ENCODE measurements around the gene TEX13A. TPM values are rescaled to one million over a fixed set of nuclear protein-coding genes. Genes with fewer than 3 reads are reported as not detected.

TEX13A gene
- polyA plus RNA-seq (2013, experiment 1 of 2) = not detected
- not detected for polyA plus RNA-seq (2013, experiment 2 of 2)

GRCh38 chrX:105220636-105221035, at the start of gene TEX13A:
Gene TEX13A, minus strand, starts transcription at chrX:105220694. Its CDS starts 297 bp downstream, at chrX:105220397.
- no peak within 1 kb of the TSS for H2BK15ac ChIP-seq (ENCODE audit: low read length)
- no CpG with 5 or more reads among the region's 7 CpGs for WGBS, 2 donors (ENCODE audit: extremely low coverage in 2 of 2, insufficient read length in 2 of 2, insufficient replicate concordance in 1 of 2)
- no peak within 1 kb of the TSS for H2BK5ac ChIP-seq (ENCODE audit: low read length)
- no peak within 1 kb of the TSS for H3K9ac ChIP-seq (ENCODE audit: low read depth, low read length, poor library complexity)
- H3K27me3 ChIP-seq (ENCODE audit: control insufficient read depth in 3 of 3, insufficient read depth in 3 of 3, low read depth in 1 of 3, low read length in 3 of 3) = no peaks in the 10 kb centered on the region
- no peak within 1 kb of the TSS for H3K27ac ChIP-seq (replicated peaks; ENCODE audit: low read length)
- H4K91ac ChIP-seq (ENCODE audit: low read depth, low read length, poor library complexity) = no peak within 1 kb of the TSS
- H3K4ac ChIP-seq (ENCODE audit: low read length) = no peak within 1 kb of the TSS
- no peak within 1 kb of the TSS for H3K18ac ChIP-seq (ENCODE audit: low read length)
- no peak within 1 kb of the TSS for H2AFZ ChIP-seq (ENCODE audit: low read length)
- no peaks in the 10 kb centered on the region for H3K36me3 ChIP-seq (replicated peaks in 1 of 2; ENCODE audit: control insufficient read depth in 2 of 2, insufficient read depth in 2 of 2, low read length in 2 of 2)
- H3K79me1 ChIP-seq (ENCODE audit: low read depth, low read length) = no peaks in the 10 kb centered on the region
- H3K23ac ChIP-seq (ENCODE audit: low read depth, low read length, poor library complexity) = no peak within 1 kb of the TSS
- H3K4me2 ChIP-seq (ENCODE audit: insufficient read depth, low read length, poor library complexity, severe bottlenecking) = no peak within 1 kb of the TSS
- no peak within 1 kb of the TSS for H2BK12ac ChIP-seq (ENCODE audit: low read length)
- H2BK120ac ChIP-seq (ENCODE audit: low read depth, low read length) = no peak within 1 kb of the TSS
- H3K14ac ChIP-seq (ENCODE audit: low read length) = no peak within 1 kb of the TSS
- no peaks in the 10 kb centered on the region for H3K9me3 ChIP-seq (replicated peaks in 1 of 2; ENCODE audit: control insufficient read depth in 2 of 2, insufficient read depth in 1 of 2, low read depth in 1 of 2, low read length in 2 of 2)
- no peak for DNase-seq (ENCODE audit: low spot score)
- no peak within 1 kb of the TSS for H3K4me3 ChIP-seq (ENCODE audit: low read length in 2 of 2)
- H2AK5ac ChIP-seq (ENCODE audit: low read depth, low read length) = no peak within 1 kb of the TSS
- no peak within 1 kb of the TSS for H4K8ac ChIP-seq (ENCODE audit: low read depth, low read length)
- H3K4me1 ChIP-seq (ENCODE audit: control insufficient read depth in 2 of 2, insufficient read depth in 1 of 2, low read depth in 1 of 2, low read length in 2 of 2) = no peaks in the 10 kb centered on the region

GRCh38 chrX:105269386-105269785, 48.9 kb upstream of the TEX13A start:
- Histone ChIP-seq H4K91ac (ENCODE audit: low read depth, low read length, poor library complexity) (no peak overlapping the region), H3K14ac (ENCODE audit: low read length) (no peak overlapping the region), H2AK5ac (ENCODE audit: low read depth, low read length) (no peak overlapping the region), H3K4me2 (ENCODE audit: insufficient read depth, low read length, poor library complexity, severe bottlenecking) (no peak overlapping the region), H3K27me3 (ENCODE audit: control insufficient read depth in 3 of 3, insufficient read depth in 3 of 3, low read depth in 1 of 3, low read length in 3 of 3) (no peaks in the 10 kb centered on the region), H2BK5ac (ENCODE audit: low read length) (no peak overlapping the region), H3K4me1 (ENCODE audit: control insufficient read depth in 2 of 2, insufficient read depth in 1 of 2, low read depth in 1 of 2, low read length in 2 of 2) (no peaks in the 10 kb centered on the region), H3K79me1 (ENCODE audit: low read depth, low read length) (no peaks in the 10 kb centered on the region), H3K9me3 (replicated peaks in 1 of 2; ENCODE audit: control insufficient read depth in 2 of 2, insufficient read depth in 1 of 2, low read depth in 1 of 2, low read length in 2 of 2) (no peaks in the 10 kb centered on the region), H3K9ac (ENCODE audit: low read depth, low read length, poor library complexity) (no peak overlapping the region), H2BK12ac (ENCODE audit: low read length) (no peak overlapping the region), H3K4me3 (ENCODE audit: low read length in 2 of 2) (no peak overlapping the region), H2BK120ac (ENCODE audit: low read depth, low read length) (no peak overlapping the region), H3K23ac (ENCODE audit: low read depth, low read length, poor library complexity) (no peak overlapping the region), H3K18ac (ENCODE audit: low read length) (no peak overlapping the region), H4K8ac (ENCODE audit: low read depth, low read length) (no peak overlapping the region), H2BK15ac (ENCODE audit: low read length) (no peak overlapping the region), H3K4ac (ENCODE audit: low read length) (no peak overlapping the region), H3K27ac (replicated peaks; ENCODE audit: low read length) (no peak overlapping the region), H3K36me3 (replicated peaks in 1 of 2; ENCODE audit: control insufficient read depth in 2 of 2, insufficient read depth in 2 of 2, low read length in 2 of 2) (no peaks in the 10 kb centered on the region), H2AFZ (ENCODE audit: low read length) (no peak overlapping the region)
- WGBS, 2 donors (ENCODE audit: extremely low coverage in 2 of 2, insufficient read length in 2 of 2, insufficient replicate concordance in 1 of 2) = no CpG with 5 or more reads among the region's 2 CpGs
- no peak for DNase-seq (ENCODE audit: low spot score)

GRCh38 chrX:105267167-105267566, 46.7 kb upstream of the TEX13A start:
- H3K79me1 ChIP-seq (ENCODE audit: low read depth, low read length) = no peaks in the 10 kb centered on the region
- H3K9ac ChIP-seq (ENCODE audit: low read depth, low read length, poor library complexity) = no peak overlapping the region
- no peak overlapping the region for H3K27ac ChIP-seq (replicated peaks; ENCODE audit: low read length)
- no peaks in the 10 kb centered on the region for H3K36me3 ChIP-seq (replicated peaks in 1 of 2; ENCODE audit: control insufficient read depth in 2 of 2, insufficient read depth in 2 of 2, low read length in 2 of 2)
- H4K8ac ChIP-seq (ENCODE audit: low read depth, low read length) = no peak overlapping the region
- no peak overlapping the region for H2AFZ ChIP-seq (ENCODE audit: low read length)
- DNase-seq (ENCODE audit: low spot score) = no peak
- H2BK15ac ChIP-seq (ENCODE audit: low read length) = no peak overlapping the region
- H2BK120ac ChIP-seq (ENCODE audit: low read depth, low read length) = no peak overlapping the region
- no peak overlapping the region for H3K14ac ChIP-seq (ENCODE audit: low read length)
- H2BK12ac ChIP-seq (ENCODE audit: low read length) = no peak overlapping the region
- H3K27me3 ChIP-seq (ENCODE audit: control insufficient read depth in 3 of 3, insufficient read depth in 3 of 3, low read depth in 1 of 3, low read length in 3 of 3) = no peaks in the 10 kb centered on the region
- no peak overlapping the region for H3K4ac ChIP-seq (ENCODE audit: low read length)
- H3K4me3 ChIP-seq (ENCODE audit: low read length in 2 of 2) = no peak overlapping the region
- no peaks in the 10 kb centered on the region for H3K9me3 ChIP-seq (replicated peaks in 1 of 2; ENCODE audit: control insufficient read depth in 2 of 2, insufficient read depth in 1 of 2, low read depth in 1 of 2, low read length in 2 of 2)
- no CpG with 5 or more reads among the region's 2 CpGs for whole genome bisulfite sequencing, 2 donors (ENCODE audit: extremely low coverage in 2 of 2, insufficient read length in 2 of 2, insufficient replicate concordance in 1 of 2)
- no peaks in the 10 kb centered on the region for H3K4me1 ChIP-seq (ENCODE audit: control insufficient read depth in 2 of 2, insufficient read depth in 1 of 2, low read depth in 1 of 2, low read length in 2 of 2)
- H3K4me2 ChIP-seq (ENCODE audit: insufficient read depth, low read length, poor library complexity, severe bottlenecking) = no peak overlapping the region
- no peak overlapping the region for H2AK5ac ChIP-seq (ENCODE audit: low read depth, low read length)
- H2BK5ac ChIP-seq (ENCODE audit: low read length) = no peak overlapping the region
- no peak overlapping the region for H3K23ac ChIP-seq (ENCODE audit: low read depth, low read length, poor library complexity)
- H4K91ac ChIP-seq (ENCODE audit: low read depth, low read length, poor library complexity) = no peak overlapping the region
- H3K18ac ChIP-seq (ENCODE audit: low read length) = no peak overlapping the region

GRCh38 chrX:105266456-105266855, 46.0 kb upstream of the TEX13A start:
- H3K27me3 ChIP-seq (ENCODE audit: control insufficient read depth in 3 of 3, insufficient read depth in 3 of 3, low read depth in 1 of 3, low read length in 3 of 3) = no peaks in the 10 kb centered on the region
- H2BK15ac ChIP-seq (ENCODE audit: low read length) = no peak overlapping the region
- no peak overlapping the region for H3K23ac ChIP-seq (ENCODE audit: low read depth, low read length, poor library complexity)
- no peak overlapping the region for H3K27ac ChIP-seq (replicated peaks; ENCODE audit: low read length)
- H2BK12ac ChIP-seq (ENCODE audit: low read length) = no peak overlapping the region
- WGBS, 2 donors (ENCODE audit: extremely low coverage in 2 of 2, insufficient read length in 2 of 2, insufficient replicate concordance in 1 of 2) = no CpG with 5 or more reads among the region's 1 CpG
- no peak overlapping the region for H4K91ac ChIP-seq (ENCODE audit: low read depth, low read length, poor library complexity)
- H3K79me1 ChIP-seq (ENCODE audit: low read depth, low read length) = no peaks in the 10 kb centered on the region
- no peak overlapping the region for H2AFZ ChIP-seq (ENCODE audit: low read length)
- no peak overlapping the region for H3K14ac ChIP-seq (ENCODE audit: low read length)
- H3K4ac ChIP-seq (ENCODE audit: low read length) = no peak overlapping the region
- no peaks in the 10 kb centered on the region for H3K9me3 ChIP-seq (replicated peaks in 1 of 2; ENCODE audit: control insufficient read depth in 2 of 2, insufficient read depth in 1 of 2, low read depth in 1 of 2, low read length in 2 of 2)
- H3K4me3 ChIP-seq (ENCODE audit: low read length in 2 of 2) = no peak overlapping the region
- H2AK5ac ChIP-seq (ENCODE audit: low read depth, low read length) = no peak overlapping the region
- no peak overlapping the region for H2BK5ac ChIP-seq (ENCODE audit: low read length)
- H3K18ac ChIP-seq (ENCODE audit: low read length) = no peak overlapping the region
- H2BK120ac ChIP-seq (ENCODE audit: low read depth, low read length) = no peak overlapping the region
- H3K9ac ChIP-seq (ENCODE audit: low read depth, low read length, poor library complexity) = no peak overlapping the region
- H3K36me3 ChIP-seq (replicated peaks in 1 of 2; ENCODE audit: control insufficient read depth in 2 of 2, insufficient read depth in 2 of 2, low read length in 2 of 2) = no peaks in the 10 kb centered on the region
- no peak for DNase-seq (ENCODE audit: low spot score)
- H4K8ac ChIP-seq (ENCODE audit: low read depth, low read length) = no peak overlapping the region
- H3K4me1 ChIP-seq (ENCODE audit: control insufficient read depth in 2 of 2, insufficient read depth in 1 of 2, low read depth in 1 of 2, low read length in 2 of 2) = no peaks in the 10 kb centered on the region
- no peak overlapping the region for H3K4me2 ChIP-seq (ENCODE audit: insufficient read depth, low read length, poor library complexity, severe bottlenecking)

Data from neuronal stem cell (in vitro differentiated cells).